CD4-positive, CD25-positive, alpha-beta regulatory T cell (primary cell): ENCODE results near the gene RFX3. TPM values are rescaled to one million over a fixed set of nuclear protein-coding genes. Genes with fewer than 3 reads are reported as not detected.

Experiments used
- ATAC-seq, 2 donors: fragments of 150-1000 bp; cut with Tn5 transposase; one replicate each; pipeline ENCODE4 v1.10.0; 2021; ENCODE audit warnings: low read depth in 2 of 2, moderate number of reproducible peaks in 2 of 2, moderate library complexity in 1 of 2
- DNase-seq, 3 donors: peaks; one replicate each; pipeline versions ENCODE4 v3.0.0 to v3.0.0-alpha.2; 2012 to 2022; ENCODE audit warnings: mixed read lengths in 1 of 3
- H3K27ac ChIP-seq: one replicate; pipeline ENCODE4 v1.7.0; 2013; ENCODE audit warnings: mild to moderate bottlenecking, low read length; ENCODE audit not compliant: insufficient read depth, poor library complexity, severe bottlenecking
- H3K27me3 ChIP-seq: one replicate; pipeline ENCODE4 v1.7.0; 2013; ENCODE audit warnings: low read length; ENCODE audit not compliant: control insufficient read depth, insufficient read depth
- H3K36me3 ChIP-seq: one replicate; pipeline ENCODE4 v1.7.0; 2013; ENCODE audit warnings: mild to moderate bottlenecking, low read length, moderate library complexity; ENCODE audit not compliant: control insufficient read depth, insufficient read depth
- H3K4me1 ChIP-seq: 2 replicates; pipeline ENCODE4 v1.7.0; 2013; ENCODE audit warnings: mild to moderate bottlenecking, low read length; ENCODE audit not compliant: insufficient read depth, control insufficient read depth, poor library complexity, severe bottlenecking
- H3K4me3 ChIP-seq: one replicate; pipeline ENCODE4 v1.7.0; 2013; ENCODE audit warnings: low read depth, mild to moderate bottlenecking, low read length, moderate library complexity
- H3K9me3 ChIP-seq, 2 experiments: 1 replicate in 1 of 2; 2 replicates in 1 of 2; pipeline ENCODE4 v1.7.0; 2013; ENCODE audit warnings: low read length in 2 of 2, mild to moderate bottlenecking in 1 of 2, moderate library complexity in 1 of 2; ENCODE audit not compliant: control insufficient read depth in 2 of 2
- H3K27ac Mint-ChIP-seq, 3 donors: one replicate each; pipeline ENCODE4 v1.8.0; 2020 to 2022; ENCODE audit warnings: mild to moderate bottlenecking in 3 of 3, mixed read lengths in 3 of 3, moderate library complexity in 2 of 3
- H3K27me3 Mint-ChIP-seq: one replicate; pipeline ENCODE4 v1.8.0; 2022; ENCODE audit warnings: mild to moderate bottlenecking, mixed read lengths
- H3K36me3 Mint-ChIP-seq: one replicate; pipeline ENCODE4 v1.8.0; 2020; ENCODE audit warnings: mixed read lengths
- H3K4me1 Mint-ChIP-seq, 4 donors: one replicate each; pipeline ENCODE4 v1.8.0; 2020 to 2022; ENCODE audit warnings: mixed read lengths in 4 of 4, mild to moderate bottlenecking in 1 of 4
- H3K4me3 Mint-ChIP-seq, 4 donors: one replicate each; pipeline ENCODE4 v1.8.0; 2020 to 2022; ENCODE audit warnings: mild to moderate bottlenecking in 4 of 4, mixed read lengths in 4 of 4, moderate library complexity in 3 of 4
- H3K9me3 Mint-ChIP-seq, 7 donors: one replicate each; pipeline ENCODE4 v1.8.0; 2020 to 2022; ENCODE audit warnings: mixed read lengths in 7 of 7, mild to moderate bottlenecking in 3 of 7, moderate library complexity in 2 of 7
- polyA plus RNA-seq, 4 donors: library from polyadenylated mRNA; unstranded; fragments of 300-500 nt; fragmentation: Illumina TruSeq; gene quantifications; one replicate each; pipeline ENCODE4 v1.2.3, GENCODE V29; 2021
- total RNA-seq: library from RNA; stranded (reverse); gene quantifications from one replicate; pipeline ENCODE4 v1.2.3, GENCODE V29; 2022

RFX3 gene
- total and polyA plus RNA-seq, 5 donors from 2014 or later, result 6.7 to 40.4 (median 7.6) TPM

- Histone ChIP-seq H3K4me1 (no peaks in the 10 kb centered on the region), H3K27me3 (no peaks in the 10 kb centered on the region), H3K9me3 (no peaks in the 10 kb centered on the region), H3K4me3 (no peak overlapping the region), H3K27ac (no peak overlapping the region), H3K36me3 (no peaks in the 10 kb centered on the region)
- H3K27me3 Mint-ChIP-seq, result no peaks in the 10 kb centered on the region
- H3K36me3 Mint-ChIP-seq, result peaks cover 3% of the 10 kb centered on the region
- H3K4me1 Mint-ChIP-seq, result peaks cover 5 to 14% (median 8%) of the 10 kb centered on the region in 4 donors
- DNase-seq (no peak), ATAC-seq (no peak)
- no peak overlapping the region for H3K4me3 Mint-ChIP-seq
- H3K9me3 Mint-ChIP-seq, result no peaks in the 10 kb centered on the region
- no peak overlapping the region for H3K27ac Mint-ChIP-seq
Observed at GRCh38 chr9:3419893-3420292, 105.9 kb downstream of the RFX3 start.

GRCh38 chr9:3415906-3416305, 109.9 kb downstream of the RFX3 start:
- no peaks in the 10 kb centered on the region for H3K4me1 ChIP-seq
- no peak for ATAC-seq
- DNase-seq, result no peak
- H3K27me3 Mint-ChIP-seq, result no peaks in the 10 kb centered on the region
- no peaks in the 10 kb centered on the region for H3K27me3 ChIP-seq
- no peaks in the 10 kb centered on the region for H3K36me3 ChIP-seq
- H3K9me3 Mint-ChIP-seq, result no peaks in the 10 kb centered on the region
- no peak overlapping the region for H3K4me3 ChIP-seq
- peaks cover 0 to 9% (median 3%) of the 10 kb centered on the region in 4 donors for H3K4me1 Mint-ChIP-seq
- H3K27ac ChIP-seq, result no peak overlapping the region
- H3K36me3 Mint-ChIP-seq, result peaks cover 6% of the 10 kb centered on the region
- no peak overlapping the region for H3K27ac Mint-ChIP-seq
- no peaks in the 10 kb centered on the region for H3K9me3 ChIP-seq
- H3K4me3 Mint-ChIP-seq, result peak overlapping the region in 1 of 4 donors; percentile 7

DNA sequence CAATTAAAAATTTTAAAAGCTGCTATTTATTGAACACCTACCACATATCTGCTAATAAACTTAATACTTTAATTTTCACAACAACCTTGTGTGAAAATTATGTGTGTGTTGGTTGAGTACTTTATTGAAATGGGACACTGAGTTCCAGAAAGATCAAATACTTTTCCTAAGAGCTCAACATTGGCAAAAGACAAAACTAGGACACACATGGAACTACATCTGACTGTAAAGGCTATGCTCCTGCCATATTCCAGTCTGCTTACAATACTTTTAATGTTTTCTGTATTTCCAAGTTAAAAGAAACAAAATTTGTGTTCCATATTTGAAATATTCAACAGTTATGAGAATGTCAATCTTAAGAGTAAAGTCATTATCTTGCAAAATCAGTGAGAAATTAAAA, 111.8 kb downstream of the RFX3 start:
- Mint-ChIP-seq H3K27me3 (no peaks in the 10 kb centered on the region), H3K27ac (no peak overlapping the region), H3K4me1 (peaks cover 0 to 4% (median 2%) of the 10 kb centered on the region in 4 donors), H3K36me3 (peaks cover 6% of the 10 kb centered on the region), H3K9me3 (no peaks in the 10 kb centered on the region), H3K4me3 (no peak overlapping the region)
- no peak for DNase-seq
- Histone ChIP-seq H3K9me3 (no peaks in the 10 kb centered on the region), H3K36me3 (no peaks in the 10 kb centered on the region), H3K27ac (no peak overlapping the region), H3K4me1 (no peaks in the 10 kb centered on the region), H3K27me3 (no peaks in the 10 kb centered on the region), H3K4me3 (no peak overlapping the region)
- ATAC-seq, result no peak

- H3K9me3 ChIP-seq, result no peaks in the 10 kb centered on the region
- H3K4me3 ChIP-seq, result no peak overlapping the region
- H3K36me3 ChIP-seq, result no peaks in the 10 kb centered on the region
- no peak overlapping the region for H3K4me3 Mint-ChIP-seq
- no peaks in the 10 kb centered on the region for H3K27me3 Mint-ChIP-seq
- no peaks in the 10 kb centered on the region for H3K27me3 ChIP-seq
- H3K36me3 Mint-ChIP-seq, result peaks cover 3% of the 10 kb centered on the region
- ATAC-seq (no peak), DNase-seq (no peak)
- H3K9me3 Mint-ChIP-seq, result peaks cover 0 to 1% (median 0%) of the 10 kb centered on the region in 7 donors
- H3K27ac Mint-ChIP-seq, result no peak overlapping the region
- no peak overlapping the region for H3K27ac ChIP-seq
- H3K4me1 ChIP-seq, result no peaks in the 10 kb centered on the region
- H3K4me1 Mint-ChIP-seq, result peaks cover 0 to 8% (median 4%) of the 10 kb centered on the region in 4 donors
Observed at GRCh38 chr9:3410461-3410860, 115.3 kb downstream of the RFX3 start.

DNA sequence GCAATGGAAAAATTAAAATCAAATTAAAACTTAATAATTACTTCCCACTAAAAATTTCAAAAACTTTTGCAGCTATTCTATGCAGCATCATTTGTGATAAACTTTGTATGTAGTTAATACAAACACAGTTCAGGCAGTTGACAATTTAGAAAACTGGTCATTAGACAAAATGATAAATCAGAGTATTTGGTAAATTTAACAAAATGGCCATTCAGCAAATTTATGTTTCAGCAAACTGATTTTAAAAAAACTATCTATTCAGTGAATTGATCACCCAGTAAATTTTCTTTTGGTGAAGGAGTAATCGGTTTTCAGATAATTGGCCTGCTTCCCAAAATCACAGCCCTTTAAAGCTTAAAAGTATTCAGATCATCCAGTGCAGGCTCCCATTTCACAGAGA, 116.3 kb downstream of the RFX3 start:
- H3K27me3 Mint-ChIP-seq, result no peaks in the 10 kb centered on the region

DNA sequence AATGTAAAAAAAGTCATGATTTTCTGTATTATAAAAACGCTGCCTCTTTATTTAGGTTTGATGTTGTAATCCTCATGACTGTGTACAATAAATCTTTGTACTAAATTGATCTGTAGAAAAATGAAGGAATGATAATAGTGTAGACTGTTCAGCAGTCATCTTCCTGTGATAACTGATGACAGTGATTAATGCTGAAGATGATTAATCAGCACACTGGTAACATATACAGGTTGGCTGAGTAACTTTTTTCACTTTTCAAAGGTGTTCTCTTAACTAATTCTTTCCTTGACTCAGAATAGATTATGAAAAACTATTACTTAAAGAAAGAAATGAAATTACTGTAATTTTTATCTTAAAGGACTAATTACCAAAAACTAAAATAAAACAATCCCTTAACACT, 122.5 kb downstream of the RFX3 start:
- Histone ChIP-seq H3K4me3 (no peak overlapping the region), H3K4me1 (peaks cover 2% of the 10 kb centered on the region), H3K27ac (no peak overlapping the region), H3K27me3 (no peaks in the 10 kb centered on the region), H3K9me3 (no peaks in the 10 kb centered on the region), H3K36me3 (no peaks in the 10 kb centered on the region)
- ATAC-seq, result no peak
- Mint-ChIP-seq H3K4me3 (no peak overlapping the region), H3K27me3 (no peaks in the 10 kb centered on the region), H3K4me1 (peaks cover 6 to 37% (median 21%) of the 10 kb centered on the region in 4 donors), H3K27ac (no peak overlapping the region), H3K36me3 (no peaks in the 10 kb centered on the region), H3K9me3 (no peaks in the 10 kb centered on the region)
- no peak for DNase-seq

More for the DNA sequence above, 116.3 kb downstream of the RFX3 start:
- H3K27ac ChIP-seq, result no peak overlapping the region
- H3K36me3 ChIP-seq, result no peaks in the 10 kb centered on the region
- ATAC-seq (no peak), DNase-seq (no peak)
- no peaks in the 10 kb centered on the region for H3K4me1 ChIP-seq
- Mint-ChIP-seq H3K36me3 (peaks cover 3% of the 10 kb centered on the region), H3K27ac (no peak overlapping the region), H3K9me3 (peaks cover 0 to 1% (median 0%) of the 10 kb centered on the region in 7 donors), H3K4me3 (no peak overlapping the region), H3K4me1 (peaks cover 6 to 13% (median 8%) of the 10 kb centered on the region in 4 donors)
- H3K9me3 ChIP-seq, result no peaks in the 10 kb centered on the region
- H3K4me3 ChIP-seq, result no peak overlapping the region
- no peaks in the 10 kb centered on the region for H3K27me3 ChIP-seq

GRCh38 chr9:3401221-3401954, 124.4 kb downstream of the RFX3 start:
- peaks cover 20 to 54% (median 33%) of the 10 kb centered on the region in 4 donors for H3K4me1 Mint-ChIP-seq

DNA sequence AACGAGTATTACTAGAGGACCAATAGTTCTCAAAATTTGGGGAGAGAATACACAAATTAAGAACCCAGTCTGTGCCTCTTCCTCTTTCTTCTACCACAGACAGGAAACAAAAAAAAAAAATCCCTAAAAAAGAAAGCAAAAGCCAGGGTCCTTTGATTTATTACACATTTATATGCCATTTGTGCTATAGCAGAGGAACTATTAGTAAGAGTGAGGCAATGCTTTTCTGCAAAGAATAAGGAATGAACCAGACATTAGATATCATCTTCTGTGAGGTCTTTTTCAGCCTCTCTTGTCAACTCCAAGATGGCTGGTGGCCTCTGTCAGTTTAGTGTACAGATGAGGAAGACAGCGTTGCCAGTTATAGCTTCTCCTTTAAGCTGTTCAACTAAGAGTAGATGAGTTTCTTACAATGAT, 127.6 kb downstream of the RFX3 start:
- ATAC-seq (peak; percentile 60 to 76), DNase-seq (peak in 2 of 3 donors; percentile 32 to 41)
- Histone ChIP-seq H3K27ac (no peak overlapping the region), H3K9me3 (no peaks in the 10 kb centered on the region), H3K27me3 (no peaks in the 10 kb centered on the region), H3K4me3 (peak overlapping the region; percentile 61), H3K4me1 (peaks cover 10% of the 10 kb centered on the region), H3K36me3 (peaks cover 16% of the 10 kb centered on the region)
- Mint-ChIP-seq H3K27ac (peak overlapping the region; percentile 78 to 91 (median 90)), H3K9me3 (peaks cover 0 to 1% (median 0%) of the 10 kb centered on the region in 7 donors), H3K4me1 (peaks cover 22 to 47% (median 29%) of the 10 kb centered on the region in 4 donors), H3K36me3 (peaks cover 19% of the 10 kb centered on the region), H3K4me3 (peak overlapping the region; percentile 39 to 82 (median 70)), H3K27me3 (no peaks in the 10 kb centered on the region)

More at GRCh38 chr9:3401221-3401954, 124.4 kb downstream of the RFX3 start:
- Histone ChIP-seq H3K9me3 (no peaks in the 10 kb centered on the region), H3K27me3 (no peaks in the 10 kb centered on the region), H3K4me1 (peaks cover 10% of the 10 kb centered on the region), H3K27ac (no peak overlapping the region), H3K4me3 (no peak overlapping the region), H3K36me3 (no peaks in the 10 kb centered on the region)
- peak overlapping the region in 1 of 3 donors; percentile 14 for H3K27ac Mint-ChIP-seq
- DNase-seq, result no peak
- H3K9me3 Mint-ChIP-seq, result peaks cover 0 to 1% (median 0%) of the 10 kb centered on the region in 7 donors
- H3K4me3 Mint-ChIP-seq, result no peak overlapping the region
- H3K27me3 Mint-ChIP-seq, result no peaks in the 10 kb centered on the region
- H3K36me3 Mint-ChIP-seq, result peaks cover 3% of the 10 kb centered on the region
- ATAC-seq, result no peak
